NCI-H187 treated with DMSO at 0.1 percent for 48 hours (cell line): ENCODE data around the gene FOXI1.
"Not testable (repeated sequence)": the region's sequence is repeated elsewhere in the genome, so short reads cannot be mapped to it uniquely, and the experiment has no call there.

Source experiments
- DNase-seq: peaks from one replicate; lab custom pipeline; 2025; lab: John Stamatoyannopoulos, UW

Gene FOXI1

GRCh38 chr5:170126061-170126460 lies 20.4 kb downstream of the FOXI1 start:
- no peak for DNase-seq

- no peak for DNase-seq
Observed at GRCh38 chr5:170126626-170127025, 20.9 kb downstream of the FOXI1 start.

- DNase-seq, result no peak
Observed at GRCh38 chr5:170131235-170131634, 25.5 kb downstream of the FOXI1 start.

- DNase-seq, result no peak
Observed at GRCh38 chr5:170132269-170132975, 26.7 kb downstream of the FOXI1 start.

GRCh38 chr5:170132976-170133448 lies 27.3 kb downstream of the FOXI1 start:
- DNase-seq, result no peak

GRCh38 chr5:170135796-170136490 lies 30.2 kb downstream of the FOXI1 start:
- no peak for DNase-seq

GRCh38 chr5:170136506-170136905 lies 30.8 kb downstream of the FOXI1 start:
- no peak for DNase-seq

- DNase-seq, result no peak
Observed at GRCh38 chr5:170137694-170138214, 32.1 kb downstream of the FOXI1 start.

- no peak for DNase-seq
Observed at GRCh38 chr5:170138273-170138672, 32.6 kb downstream of the FOXI1 start.

GRCh38 chr5:170139786-170140335 lies 34.2 kb downstream of the FOXI1 start:
- no peak for DNase-seq

- not testable (repeated sequence) for DNase-seq
Observed at GRCh38 chr5:170141196-170141595, 35.5 kb downstream of the FOXI1 start.

GRCh38 chr5:170141636-170142035 lies 35.9 kb downstream of the FOXI1 start:
- DNase-seq, result no peak

- DNase-seq, result no peak
Observed at GRCh38 chr5:170142196-170142595, 36.5 kb downstream of the FOXI1 start.

GRCh38 chr5:170143091-170143490 lies 37.4 kb downstream of the FOXI1 start:
- no peak for DNase-seq

GRCh38 chr5:170143710-170144109 lies 38.0 kb downstream of the FOXI1 start:
- no peak for DNase-seq

- no peak for DNase-seq
Observed at GRCh38 chr5:170144286-170145023, 38.8 kb downstream of the FOXI1 start.

- DNase-seq, result no peak
Observed at GRCh38 chr5:170145462-170145861, 39.8 kb downstream of the FOXI1 start.

- DNase-seq, result no peak
Observed at GRCh38 chr5:170147051-170147752, 41.5 kb downstream of the FOXI1 start.

- no peak for DNase-seq
Observed at GRCh38 chr5:170147753-170148264, 42.1 kb downstream of the FOXI1 start.

- DNase-seq, result no peak
Observed at GRCh38 chr5:170148430-170149205, 42.9 kb downstream of the FOXI1 start.

GRCh38 chr5:170149206-170149515 lies 43.5 kb downstream of the FOXI1 start:
- DNase-seq, result no peak
